Bronchial epithelial cell (primary cell): ENCODE measurements around the gene WDR45B. TPM values are rescaled to one million over a fixed set of nuclear protein-coding genes. Genes with fewer than 3 reads are reported as not detected.
"Not testable (repeated sequence)": the region's sequence is repeated elsewhere in the genome, so short reads cannot be mapped to it uniquely, and the experiment has no call there.

Experiments
- DNase-seq: peaks from one replicate; pipeline ENCODE4 v3.0.0-alpha.2; 2010; ENCODE audit warnings: low read depth
- FAIRE-seq: peaks from 2 replicates; lab custom pipeline; 2011; peaks lifted over from hg19 to GRCh38; lab: Jason Lieb, UNC
- H3K27me3 ChIP-seq: 2 replicates; pipeline ENCODE4 v1.5.1; 2011; ENCODE audit warnings: low read length; ENCODE audit not compliant: control insufficient read depth, insufficient read depth
- H3K36me3 ChIP-seq: 2 replicates; pipeline ENCODE4 v1.5.1; 2011; ENCODE audit warnings: low read length; ENCODE audit not compliant: control insufficient read depth, insufficient read depth
- H3K4me3 ChIP-seq: 2 replicates; pipeline ENCODE4 v1.5.1; 2011; ENCODE audit warnings: mild to moderate bottlenecking, low read depth, low read length, control low read depth
- CTCF ChIP-seq: IDR thresholded peaks from 2 replicates; pipeline ENCODE4 v1.5.1; 2011; ENCODE audit warnings: mild to moderate bottlenecking, moderate library complexity, low read length, control low read depth, inconsistent platforms; ENCODE audit not compliant: insufficient read depth, severe bottlenecking
- total RNA-seq: library from RNA; depleted of rRNA; stranded (reverse); fragments of >200 nt; gene quantifications from 2 replicates; pipeline ENCODE4 v1.2.1, GENCODE V29; 2014

The WDR45B gene
- total RNA-seq, 1 donor from 2014 or later = 90.8 TPM

GRCh38 chr17:82582709-82583108, 65.5 kb downstream of the WDR45B start:
- H3K27me3 ChIP-seq = no peaks in the 10 kb centered on the region
- TF ChIP-seq CTCF = no peak
- DNase-seq = no peak
- no peak overlapping the region for H3K4me3 ChIP-seq
- FAIRE-seq = no peak
- peaks cover 32% of the 10 kb centered on the region for H3K36me3 ChIP-seq

GRCh38 chr17:82582213-82582612, 66.0 kb downstream of the WDR45B start:
- FAIRE-seq (no peak), DNase-seq (no peak)
- no peak overlapping the region for H3K4me3 ChIP-seq
- TF ChIP-seq CTCF = no peak
- H3K27me3 ChIP-seq = no peaks in the 10 kb centered on the region
- peaks cover 30% of the 10 kb centered on the region for H3K36me3 ChIP-seq

- H3K27me3 ChIP-seq, H3K4me3 ChIP-seq, FAIRE-seq, DNase-seq: not testable (repeated sequence)
- H3K36me3 ChIP-seq = peaks cover 23% of the 10 kb centered on the region
These were observed 68.3 kb downstream of the WDR45B start for GRCh38 chr17:82579969-82580368.

GRCh38 chr17:82577300-82577699, 70.9 kb downstream of the WDR45B start:
- no peak for FAIRE-seq
- no peak for TF ChIP-seq CTCF
- Histone ChIP-seq H3K4me3 (no peak overlapping the region), H3K36me3 (peaks cover 17% of the 10 kb centered on the region), H3K27me3 (no peaks in the 10 kb centered on the region)
- DNase-seq = no peak

GRCh38 chr17:82575581-82576221, 72.5 kb downstream of the WDR45B start:
- FAIRE-seq, H3K4me3 ChIP-seq, H3K27me3 ChIP-seq, DNase-seq: not testable (repeated sequence)
- peaks cover 22% of the 10 kb centered on the region for H3K36me3 ChIP-seq

- DNase-seq (no peak), FAIRE-seq (no peak)
- H3K27me3 ChIP-seq = no peaks in the 10 kb centered on the region
- H3K36me3 ChIP-seq = peaks cover 28% of the 10 kb centered on the region
- no peak for TF ChIP-seq CTCF
- no peak overlapping the region for H3K4me3 ChIP-seq
These were observed 74.2 kb downstream of the WDR45B start for GRCh38 chr17:82574041-82574440.

GRCh38 chr17:82571855-82572254, 76.4 kb downstream of the WDR45B start:
- no peak for DNase-seq

More at GRCh38 chr17:82571855-82572254, 76.4 kb downstream of the WDR45B start:
- TF ChIP-seq CTCF = no peak
- FAIRE-seq = no peak
- Histone ChIP-seq H3K36me3 (peaks cover 29% of the 10 kb centered on the region), H3K4me3 (no peak overlapping the region), H3K27me3 (no peaks in the 10 kb centered on the region)
